MM.1S (cell line): Measurements from ENCODE around the gene SDSL.

Experiments used
- CTCF ChIP-seq: fragments of 300-600 bp; sonication (generic); IDR thresholded peaks from 2 replicates; pipeline ENCODE4 v1.5.1; 2016; ENCODE audit warnings: antibody characterized with exemption, low read length, mixed read lengths
- EZH2 ChIP-seq: fragments of 300-600 bp; sonication (generic); optimal IDR thresholded peaks from 2 replicates; pipeline ENCODE3; 2017; ENCODE audit warnings: low read depth, mild to moderate bottlenecking, antibody characterized with exemption, low read length, mixed read lengths

- TF ChIP-seq CTCF (no peak), EZH2 (no peak)
Measured at GRCh38 chr12:113373969-113374368, 48.2 kb upstream of the SDSL start.
